Body of pancreas (tissue), 4 donors: Measurements from ENCODE around the gene RNF224. TPM values are rescaled to one million over a fixed set of nuclear protein-coding genes. Genes with fewer than 3 reads are reported as not detected.

Source experiments
- ATAC-seq: fragments of 150-250 bp; one replicate; pipeline ENCODE4 v1.9.1; 2016
- DNase-seq, 4 donors: peaks; one replicate each; pipeline ENCODE4 v3.0.0-alpha.2; 2019
- H3K27ac ChIP-seq, 4 donors: fragments of 200-600 bp; sonication (generic); 1 replicate in 3 of 4; 2 replicates in 1 of 4; pipeline versions ENCODE4 v1.5.1 to v1.6.1; 2016 to 2019; ENCODE audit warnings: mild to moderate bottlenecking in 1 of 4, mixed read lengths in 1 of 4, moderate library complexity in 1 of 4
- H3K27me3 ChIP-seq, 2 donors: fragments of 200-600 bp; sonication (generic); one replicate each; pipeline ENCODE4 v1.6.0; 2016; ENCODE audit warnings: mild to moderate bottlenecking in 1 of 2
- H3K36me3 ChIP-seq, 2 donors: fragments of 200-600 bp; sonication (generic); replicated peaks in 1 of 2; 2 replicates each; pipeline ENCODE4 v1.5.1; 2016; ENCODE audit warnings: low read depth in 2 of 2; ENCODE audit not compliant: insufficient read depth in 1 of 2
- H3K4me1 ChIP-seq: fragments of 200-600 bp; sonication (generic); one replicate; pipeline ENCODE4 v1.6.0; 2016
- H3K4me3 ChIP-seq, 2 donors: fragments of 200-600 bp; sonication (generic); 1 replicate in 1 of 2; 2 replicates in 1 of 2; pipeline ENCODE4 v1.5.1; 2016 to 2019
- H3K9me3 ChIP-seq, 3 donors: fragments of 200-600 bp; sonication (generic); 1 replicate in 2 of 3; 2 replicates in 1 of 3; pipeline ENCODE4 v1.5.1; 2016
- POLR2A ChIP-seq, 3 donors: fragments of 450-650 bp; IDR thresholded peaks; one replicate each; pipeline ENCODE4 v1.6.1; 2016; ENCODE audit warnings: antibody characterized with exemption in 3 of 3, mild to moderate bottlenecking in 2 of 3
- WGBS, 2 donors: methylation state at CpG; one replicate each; pipeline ENCODE4 v1.1.5; 2017; 5-methylcytosine and 5-hydroxymethylcytosine counted together
- intact Hi-C: fragments of 100-400 bp; cut with DNase I; formaldehyde crosslinking; loops from one replicate; pipeline ENCODE4 v1.15.1; 2023
- total RNA-seq, 2 donors: library from RNA; depleted of rRNA; stranded (reverse); fragments of >200 nt; gene quantifications; one replicate each; pipeline ENCODE4 v1.1.0, GENCODE V29; 2016
- TF ChIP-seq, protein P1 (sequence below), 7 experiments: fragments of 450-650 bp in 4 of 7; fragments of 200-600 bp in 3 of 7; sonication (generic) in 3 of 7; IDR thresholded peaks; one replicate each; pipeline ENCODE4 v1.5.1; 2016 to 2019; ENCODE audit warnings: antibody characterized with exemption in 7 of 7

The RNF224 gene
- total RNA-seq, 2 donors from 2014 or later, result 0.26 TPM; not detected in 1

DNA sequence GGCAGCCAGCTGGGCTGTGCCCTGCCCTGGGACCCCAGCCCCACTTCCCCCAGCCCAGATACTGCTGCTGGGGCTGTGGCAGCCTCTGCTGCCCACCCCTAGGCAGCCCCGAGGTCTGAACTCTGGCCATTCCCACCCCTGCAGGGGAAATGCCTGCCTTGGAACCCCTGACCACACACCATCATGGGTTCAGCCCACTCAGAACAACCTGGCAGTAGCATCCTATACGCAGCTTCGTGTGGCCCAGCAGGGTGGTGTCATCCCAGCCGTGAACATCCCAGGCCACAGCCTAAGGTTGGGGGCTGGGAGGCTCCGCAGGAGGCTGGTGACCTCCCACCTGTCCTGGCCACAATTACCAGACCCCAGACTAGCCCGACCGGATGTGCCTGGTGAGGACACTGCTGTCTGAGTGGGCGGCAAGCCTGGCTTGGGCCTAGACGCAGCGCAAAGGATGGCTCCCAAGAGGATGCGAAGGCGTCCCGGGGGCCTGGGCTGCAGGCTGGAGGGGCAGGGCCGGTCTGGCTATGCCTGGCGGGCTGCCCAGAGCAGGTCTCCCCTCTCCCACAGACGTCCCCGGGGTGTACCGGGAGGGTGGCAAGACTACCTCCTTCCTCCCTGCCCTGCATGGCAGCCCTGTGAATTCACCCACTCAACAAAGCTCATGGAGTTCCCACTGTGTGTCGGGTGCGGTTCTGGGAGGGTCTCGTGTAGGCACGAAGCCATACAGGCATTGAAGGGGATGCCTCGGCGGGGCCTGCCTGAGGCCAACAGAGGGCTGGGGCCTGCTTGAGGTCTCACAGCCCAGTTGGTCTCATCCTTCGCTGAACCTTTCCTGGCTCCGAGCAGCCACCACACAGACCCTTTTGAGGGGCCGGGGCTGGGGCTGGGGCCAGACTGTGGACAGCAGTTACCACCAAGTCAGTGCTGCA, 1.9 kb downstream of the RNF224 start:
- Histone ChIP-seq H3K27me3 (peaks cover 0 to 18% of the 10 kb centered on the region in 2 donors), H3K9me3 (no peaks in the 10 kb centered on the region), H3K36me3 (no peaks in the 10 kb centered on the region), H3K4me3 (no peak overlapping the region), H3K4me1 (peaks cover 23% of the 10 kb centered on the region), H3K27ac (no peak overlapping the region)
- ATAC-seq, result no peak
- intact Hi-C loops, result no loop called here
- no peak for DNase-seq
- WGBS, 2 donors, result 61 to 70% methylated on average over 21 to 26 of the region's 27 CpGs
- TF ChIP-seq POLR2A (IDR thresholded peaks at IDR 0.05), result no peak
- TF ChIP-seq, protein P1, sequence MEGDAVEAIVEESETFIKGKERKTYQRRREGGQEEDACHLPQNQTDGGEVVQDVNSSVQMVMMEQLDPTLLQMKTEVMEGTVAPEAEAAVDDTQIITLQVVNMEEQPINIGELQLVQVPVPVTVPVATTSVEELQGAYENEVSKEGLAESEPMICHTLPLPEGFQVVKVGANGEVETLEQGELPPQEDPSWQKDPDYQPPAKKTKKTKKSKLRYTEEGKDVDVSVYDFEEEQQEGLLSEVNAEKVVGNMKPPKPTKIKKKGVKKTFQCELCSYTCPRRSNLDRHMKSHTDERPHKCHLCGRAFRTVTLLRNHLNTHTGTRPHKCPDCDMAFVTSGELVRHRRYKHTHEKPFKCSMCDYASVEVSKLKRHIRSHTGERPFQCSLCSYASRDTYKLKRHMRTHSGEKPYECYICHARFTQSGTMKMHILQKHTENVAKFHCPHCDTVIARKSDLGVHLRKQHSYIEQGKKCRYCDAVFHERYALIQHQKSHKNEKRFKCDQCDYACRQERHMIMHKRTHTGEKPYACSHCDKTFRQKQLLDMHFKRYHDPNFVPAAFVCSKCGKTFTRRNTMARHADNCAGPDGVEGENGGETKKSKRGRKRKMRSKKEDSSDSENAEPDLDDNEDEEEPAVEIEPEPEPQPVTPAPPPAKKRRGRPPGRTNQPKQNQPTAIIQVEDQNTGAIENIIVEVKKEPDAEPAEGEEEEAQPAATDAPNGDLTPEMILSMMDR (IDR thresholded peaks at IDR 0.05), result no peak

DNA sequence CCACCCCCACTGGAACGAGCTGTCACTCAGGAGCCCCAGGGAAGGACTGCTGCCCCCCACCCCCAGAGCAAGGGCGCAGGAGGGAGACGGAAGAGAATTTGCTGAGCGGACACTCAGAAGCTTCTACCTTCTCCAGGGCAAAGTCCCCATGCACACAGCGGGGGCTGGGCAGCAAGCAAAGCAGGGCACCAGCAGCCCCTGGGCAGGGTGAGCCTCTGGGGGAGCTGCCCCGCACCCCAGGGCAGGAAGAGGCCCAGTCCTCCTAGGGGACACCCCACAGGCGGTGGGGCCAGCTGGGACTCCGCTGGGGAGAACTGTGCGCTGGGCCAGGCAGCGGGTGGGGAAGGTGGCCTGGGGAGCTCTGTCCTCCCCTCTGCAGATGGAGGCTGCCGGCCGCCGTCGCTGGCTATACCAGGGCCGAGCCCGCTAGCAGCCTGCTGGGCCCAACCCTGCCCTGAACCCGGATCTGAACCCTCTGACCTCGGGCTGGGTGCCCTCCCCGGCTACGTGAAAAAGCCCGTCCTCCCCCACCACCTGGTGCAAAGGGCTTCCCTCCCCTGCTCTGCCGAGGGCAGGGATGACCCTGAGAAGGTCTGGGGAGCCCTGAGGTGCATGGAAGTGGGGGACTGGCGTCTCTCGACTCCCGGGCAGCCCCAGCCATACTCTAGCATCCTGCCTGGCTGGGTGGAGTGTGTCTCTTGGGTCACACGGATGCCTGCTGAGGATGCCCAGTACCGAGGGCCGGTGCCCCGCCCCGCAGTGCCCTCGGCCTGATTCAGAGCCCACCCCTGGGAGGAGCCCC, 2.8 kb downstream of the RNF224 start:
- no peak for DNase-seq
- no peak overlapping the region for H3K27ac ChIP-seq
- H3K27me3 ChIP-seq, result peaks cover 0 to 20% of the 10 kb centered on the region in 2 donors

GRCh38 chr9:137230705-137231371, 3.5 kb downstream of the RNF224 start, which contains the start of gene SLC34A3:
Gene SLC34A3 (plus strand): TSS chr9:137230901. CDS start chr9:137231703, 802 bp downstream.
- TF ChIP-seq POLR2A (IDR thresholded peaks at IDR 0.05), result no peak
- TF ChIP-seq, protein P1 (IDR thresholded peaks at IDR 0.05), result no peak
- DNase-seq (no peak), ATAC-seq (no peak)
- no peak within 1 kb of the TSS for H3K27ac ChIP-seq
- peaks cover 23% of the 10 kb centered on the region for H3K4me1 ChIP-seq
- H3K9me3 ChIP-seq, result no peaks in the 10 kb centered on the region
- intact Hi-C loops, result loop anchor here (5.0 kb wide), 2 partner anchors 39 to 114 kb away; no protein-coding TSS in a partner anchor
- no peak within 1 kb of the TSS for H3K4me3 ChIP-seq
- H3K36me3 ChIP-seq, result no peaks in the 10 kb centered on the region
- H3K27me3 ChIP-seq, result peaks cover 0 to 24% of the 10 kb centered on the region in 2 donors
- 63 to 68% methylated on average over 7 to 14 of the region's 14 CpGs for whole genome bisulfite sequencing, 2 donors

More for the DNA sequence above, 2.8 kb downstream of the RNF224 start:
- Histone ChIP-seq H3K36me3 (no peaks in the 10 kb centered on the region), H3K4me1 (peaks cover 22% of the 10 kb centered on the region), H3K9me3 (no peaks in the 10 kb centered on the region), H3K4me3 (no peak overlapping the region)
- intact Hi-C loops, result loop anchor here (5.0 kb wide), 2 partner anchors 38 to 113 kb away; no protein-coding TSS in a partner anchor
- WGBS, 2 donors, result 54 to 65% methylated on average over 10 to 29 of the region's 31 CpGs
- TF ChIP-seq POLR2A (IDR thresholded peaks at IDR 0.05), result no peak
- TF ChIP-seq, protein P1 (IDR thresholded peaks at IDR 0.05), result no peak
- ATAC-seq, result no peak

DNA sequence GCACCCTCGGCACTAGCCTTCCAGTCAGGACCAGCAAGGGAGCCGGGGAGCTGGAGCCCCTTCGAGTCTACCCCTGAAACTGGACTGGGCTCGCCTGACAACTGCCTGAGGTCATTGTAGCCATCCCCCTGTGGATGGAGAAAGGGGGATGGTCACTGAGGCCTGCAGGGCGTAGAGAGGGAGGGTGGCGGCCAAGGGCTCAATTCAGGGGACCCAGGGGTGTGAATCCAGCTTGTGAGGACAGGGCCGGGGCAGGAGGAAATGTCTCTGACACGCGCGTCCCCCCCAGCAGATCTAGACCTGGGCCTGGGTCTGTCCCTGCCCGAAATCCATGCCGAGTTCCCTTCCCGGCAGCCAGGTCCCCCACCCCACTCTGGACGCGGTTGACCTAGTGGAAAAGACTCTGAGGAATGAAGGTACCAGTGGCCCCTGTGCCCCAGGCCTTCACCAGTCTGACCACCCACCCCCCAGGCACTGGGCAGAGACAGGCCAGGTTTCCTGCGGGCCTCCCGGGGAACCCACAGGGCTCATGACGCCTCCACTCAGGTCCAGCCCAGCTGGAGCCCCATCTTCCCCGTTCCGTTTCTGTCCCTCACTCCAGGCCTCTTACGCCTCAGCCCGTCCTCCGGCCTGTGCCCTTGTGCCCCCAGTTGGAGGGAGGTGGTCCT, 4.2 kb downstream of the RNF224 start:
- intact Hi-C loops, result loop anchor here (5.0 kb wide), 2 partner anchors 39 to 114 kb away; no protein-coding TSS in a partner anchor
- Histone ChIP-seq H3K27me3 (peaks cover 0 to 26% of the 10 kb centered on the region in 2 donors), H3K4me1 (peaks cover 27% of the 10 kb centered on the region), H3K9me3 (no peaks in the 10 kb centered on the region), H3K36me3 (no peaks in the 10 kb centered on the region), H3K4me3 (no peak overlapping the region), H3K27ac (no peak overlapping the region)
- no peak for TF ChIP-seq POLR2A (IDR thresholded peaks at IDR 0.05)
- TF ChIP-seq, protein P1 (IDR thresholded peaks at IDR 0.05), result no peak
- WGBS, 2 donors, result 85 to 88% methylated on average over 16 to 22 of the region's 23 CpGs
- ATAC-seq (no peak), DNase-seq (no peak)
